ENCODE data around the gene SMURF2. TPM values are rescaled to one million over a fixed set of nuclear protein-coding genes. Genes with fewer than 3 reads are reported as not detected.

SMURF2 gene
- polyA plus RNA-seq, 1 donor from 2014 or later, result 55.2 TPM

DNA sequence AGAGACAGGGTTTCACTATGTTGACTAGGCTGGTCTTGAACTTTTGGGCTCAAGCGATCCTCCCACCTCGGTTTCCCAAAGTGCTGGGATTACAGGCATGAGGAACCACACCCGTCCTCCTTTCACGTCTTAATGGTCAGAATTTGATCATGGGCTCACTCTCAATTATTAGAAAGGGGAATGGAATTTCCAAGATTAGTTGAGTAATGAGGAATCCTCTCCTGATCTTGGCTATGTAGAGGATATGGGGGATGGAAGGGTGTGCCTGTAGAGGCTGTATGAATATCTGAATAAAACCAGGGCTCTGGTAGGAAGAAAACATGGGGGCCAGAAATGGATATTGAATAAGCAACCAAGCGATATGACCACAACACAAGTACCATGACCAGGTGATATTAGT, 25.9 kb upstream of the SMURF2 start:
- Histone ChIP-seq H3K27me3 (ENCODE audit: insufficient read depth, low read depth, low read length) (no peaks in the 10 kb centered on the region), H4K20me1 (ENCODE audit: insufficient read depth) (no peaks in the 10 kb centered on the region), H3K4me3 (ENCODE audit: low read length) (no peak overlapping the region), H3K4me2 (ENCODE audit: low read length) (no peak overlapping the region), H2AFZ (ENCODE audit: low read depth, low read length) (no peak overlapping the region), H3F3A (ENCODE audit: insufficient read depth, low read length, poor library complexity, severe bottlenecking) (no peaks in the 10 kb centered on the region), H3K9ac (ENCODE audit: low read length) (no peak overlapping the region), H3K79me2 (replicated peaks; ENCODE audit: insufficient read depth, low read length) (no peaks in the 10 kb centered on the region), H3K9me2 (ENCODE audit: insufficient read depth, low read length) (no peaks in the 10 kb centered on the region), H3K36me3 (ENCODE audit: insufficient read depth, low read length) (no peaks in the 10 kb centered on the region), H3K9me3 (ENCODE audit: low read length) (no peaks in the 10 kb centered on the region), H3K27ac (ENCODE audit: low read length) (no peak overlapping the region)
- TF ChIP-seq SMC3 (conservative IDR thresholded peaks at IDR 0.05; ENCODE audit: poor library complexity), result no peak
- TF ChIP-seq, protein P1, sequence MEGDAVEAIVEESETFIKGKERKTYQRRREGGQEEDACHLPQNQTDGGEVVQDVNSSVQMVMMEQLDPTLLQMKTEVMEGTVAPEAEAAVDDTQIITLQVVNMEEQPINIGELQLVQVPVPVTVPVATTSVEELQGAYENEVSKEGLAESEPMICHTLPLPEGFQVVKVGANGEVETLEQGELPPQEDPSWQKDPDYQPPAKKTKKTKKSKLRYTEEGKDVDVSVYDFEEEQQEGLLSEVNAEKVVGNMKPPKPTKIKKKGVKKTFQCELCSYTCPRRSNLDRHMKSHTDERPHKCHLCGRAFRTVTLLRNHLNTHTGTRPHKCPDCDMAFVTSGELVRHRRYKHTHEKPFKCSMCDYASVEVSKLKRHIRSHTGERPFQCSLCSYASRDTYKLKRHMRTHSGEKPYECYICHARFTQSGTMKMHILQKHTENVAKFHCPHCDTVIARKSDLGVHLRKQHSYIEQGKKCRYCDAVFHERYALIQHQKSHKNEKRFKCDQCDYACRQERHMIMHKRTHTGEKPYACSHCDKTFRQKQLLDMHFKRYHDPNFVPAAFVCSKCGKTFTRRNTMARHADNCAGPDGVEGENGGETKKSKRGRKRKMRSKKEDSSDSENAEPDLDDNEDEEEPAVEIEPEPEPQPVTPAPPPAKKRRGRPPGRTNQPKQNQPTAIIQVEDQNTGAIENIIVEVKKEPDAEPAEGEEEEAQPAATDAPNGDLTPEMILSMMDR (IDR thresholded peaks at IDR 0.05; ENCODE audit: poor library complexity, severe bottlenecking), result no peak
- no peak for TF ChIP-seq EZH2 (IDR thresholded peaks at IDR 0.05; ENCODE audit: borderline replicate concordance, insufficient read depth, low read length, poor library complexity, severe bottlenecking)
- TF ChIP-seq, protein P2, sequence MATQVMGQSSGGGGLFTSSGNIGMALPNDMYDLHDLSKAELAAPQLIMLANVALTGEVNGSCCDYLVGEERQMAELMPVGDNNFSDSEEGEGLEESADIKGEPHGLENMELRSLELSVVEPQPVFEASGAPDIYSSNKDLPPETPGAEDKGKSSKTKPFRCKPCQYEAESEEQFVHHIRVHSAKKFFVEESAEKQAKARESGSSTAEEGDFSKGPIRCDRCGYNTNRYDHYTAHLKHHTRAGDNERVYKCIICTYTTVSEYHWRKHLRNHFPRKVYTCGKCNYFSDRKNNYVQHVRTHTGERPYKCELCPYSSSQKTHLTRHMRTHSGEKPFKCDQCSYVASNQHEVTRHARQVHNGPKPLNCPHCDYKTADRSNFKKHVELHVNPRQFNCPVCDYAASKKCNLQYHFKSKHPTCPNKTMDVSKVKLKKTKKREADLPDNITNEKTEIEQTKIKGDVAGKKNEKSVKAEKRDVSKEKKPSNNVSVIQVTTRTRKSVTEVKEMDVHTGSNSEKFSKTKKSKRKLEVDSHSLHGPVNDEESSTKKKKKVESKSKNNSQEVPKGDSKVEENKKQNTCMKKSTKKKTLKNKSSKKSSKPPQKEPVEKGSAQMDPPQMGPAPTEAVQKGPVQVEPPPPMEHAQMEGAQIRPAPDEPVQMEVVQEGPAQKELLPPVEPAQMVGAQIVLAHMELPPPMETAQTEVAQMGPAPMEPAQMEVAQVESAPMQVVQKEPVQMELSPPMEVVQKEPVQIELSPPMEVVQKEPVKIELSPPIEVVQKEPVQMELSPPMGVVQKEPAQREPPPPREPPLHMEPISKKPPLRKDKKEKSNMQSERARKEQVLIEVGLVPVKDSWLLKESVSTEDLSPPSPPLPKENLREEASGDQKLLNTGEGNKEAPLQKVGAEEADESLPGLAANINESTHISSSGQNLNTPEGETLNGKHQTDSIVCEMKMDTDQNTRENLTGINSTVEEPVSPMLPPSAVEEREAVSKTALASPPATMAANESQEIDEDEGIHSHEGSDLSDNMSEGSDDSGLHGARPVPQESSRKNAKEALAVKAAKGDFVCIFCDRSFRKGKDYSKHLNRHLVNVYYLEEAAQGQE (IDR thresholded peaks at IDR 0.05; ENCODE audit: borderline replicate concordance), result no peak
- TF ChIP-seq EP300 (conservative IDR thresholded peaks at IDR 0.05; ENCODE audit: poor library complexity, severe bottlenecking), result no peak
- TF ChIP-seq TAF1 (IDR thresholded peaks at IDR 0.05; ENCODE audit: low read depth), result no peak
- no peak for TF ChIP-seq MXI1 (conservative IDR thresholded peaks at IDR 0.05; ENCODE audit: poor library complexity, severe bottlenecking)
- no peak for TF ChIP-seq POLR2AphosphoS5 (IDR thresholded peaks at IDR 0.05)
- no peak for TF ChIP-seq RAD21 (conservative IDR thresholded peaks at IDR 0.05)

DNA sequence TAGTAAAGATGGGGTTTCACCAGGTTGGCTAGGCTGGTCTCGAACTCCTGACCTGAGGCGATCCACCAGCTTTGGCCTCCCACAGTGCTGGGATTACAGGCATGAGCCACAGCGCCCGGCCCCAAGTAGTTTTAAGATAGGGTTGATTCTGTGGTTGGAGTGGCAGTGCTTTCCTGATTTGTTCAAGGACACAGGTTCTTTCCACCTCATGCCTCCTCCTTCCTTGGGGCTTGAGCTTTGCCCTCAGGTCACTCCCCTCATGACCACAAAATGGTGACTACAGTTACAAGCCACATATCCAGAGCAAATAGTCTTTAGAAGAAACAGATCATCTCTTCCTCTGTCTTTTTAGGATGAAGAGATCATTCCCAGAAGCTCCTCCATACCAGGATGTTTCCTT, 25.3 kb upstream of the SMURF2 start:
- H3K9ac ChIP-seq (ENCODE audit: low read length), result no peak overlapping the region
- no peak overlapping the region for H3K27ac ChIP-seq (ENCODE audit: low read length)
- H3K36me3 ChIP-seq (ENCODE audit: insufficient read depth, low read length), result no peaks in the 10 kb centered on the region
- no peak for TF ChIP-seq TAF1 (IDR thresholded peaks at IDR 0.05; ENCODE audit: low read depth)
- TF ChIP-seq, protein P2 (IDR thresholded peaks at IDR 0.05; ENCODE audit: borderline replicate concordance), result no peak
- no peak for TF ChIP-seq EP300 (conservative IDR thresholded peaks at IDR 0.05; ENCODE audit: poor library complexity, severe bottlenecking)
- TF ChIP-seq MXI1 (conservative IDR thresholded peaks at IDR 0.05; ENCODE audit: poor library complexity, severe bottlenecking), result no peak
- TF ChIP-seq POLR2AphosphoS5 (IDR thresholded peaks at IDR 0.05), result no peak
- TF ChIP-seq RAD21 (conservative IDR thresholded peaks at IDR 0.05), result no peak
- TF ChIP-seq, protein P1 (IDR thresholded peaks at IDR 0.05; ENCODE audit: poor library complexity, severe bottlenecking), result no peak
- no peak for TF ChIP-seq SMC3 (conservative IDR thresholded peaks at IDR 0.05; ENCODE audit: poor library complexity)
- no peak for TF ChIP-seq EZH2 (IDR thresholded peaks at IDR 0.05; ENCODE audit: borderline replicate concordance, insufficient read depth, low read length, poor library complexity, severe bottlenecking)
- H3K4me3 ChIP-seq (ENCODE audit: low read length), result no peak overlapping the region
- H3F3A ChIP-seq (ENCODE audit: insufficient read depth, low read length, poor library complexity, severe bottlenecking), result no peaks in the 10 kb centered on the region
- H4K20me1 ChIP-seq (ENCODE audit: insufficient read depth), result no peaks in the 10 kb centered on the region
- H3K9me2 ChIP-seq (ENCODE audit: insufficient read depth, low read length), result no peaks in the 10 kb centered on the region
- no peaks in the 10 kb centered on the region for H3K9me3 ChIP-seq (ENCODE audit: low read length)
- H3K4me2 ChIP-seq (ENCODE audit: low read length), result no peak overlapping the region
- no peaks in the 10 kb centered on the region for H3K79me2 ChIP-seq (replicated peaks; ENCODE audit: insufficient read depth, low read length)
- H2AFZ ChIP-seq (ENCODE audit: low read depth, low read length), result no peak overlapping the region
- H3K27me3 ChIP-seq (ENCODE audit: insufficient read depth, low read depth, low read length), result no peaks in the 10 kb centered on the region

Measured in neural cell (in vitro differentiated cells).